A673 (cell line): Measurements from ENCODE around the gene C19orf47. TPM values are rescaled to one million over a fixed set of nuclear protein-coding genes. Genes with fewer than 3 reads are reported as not detected.

ENCODE experiments used
- BruUV-seq: library from RNA; stranded (reverse); fragments of 400-500 nt; replicated peaks from 2 replicates; lab custom pipeline; 2021; lab: Mats Ljungman, UMichigan
- CTCF ChIA-PET: fragments of 300-600 bp; sonication (Branson Sonifier 250); formaldehyde crosslinking; loops from one replicate; lab custom pipeline; 2022; ENCODE audit warnings: antibody characterized with exemption; lab: Charles Lee
- POLR2A ChIA-PET: fragments of 300-600 bp; sonication (Branson Sonifier 250); formaldehyde crosslinking; loops from one replicate; lab custom pipeline; 2022; ENCODE audit warnings: antibody characterized with exemption; ENCODE audit not compliant: low non-redundant PET; lab: Charles Lee
- DNase-seq: peaks from one replicate; pipeline ENCODE4 v3.0.0-alpha.2; 2015; ENCODE audit warnings: low spot score
- H3K27ac ChIP-seq: fragments of 200-600 bp; sonication (generic); 2 replicates; pipeline ENCODE4 v1.5.1; 2016; ENCODE audit warnings: mixed run types, low read depth, mild to moderate bottlenecking, mixed read lengths, antibody characterized with exemption, low read length; ENCODE audit not compliant: poor library complexity, severe bottlenecking
- H3K27me3 ChIP-seq: fragments of 200-600 bp; sonication (generic); replicated peaks from 2 replicates; pipeline ENCODE4 v1.6.1; 2017; ENCODE audit warnings: mixed run types, low read depth, mild to moderate bottlenecking, mixed read lengths, antibody characterized with exemption, low read length; ENCODE audit not compliant: insufficient read depth, poor library complexity
- H3K36me3 ChIP-seq: fragments of 200-600 bp; sonication (generic); 2 replicates; pipeline ENCODE4 v1.6.1; 2016; ENCODE audit warnings: mixed run types, mild to moderate bottlenecking, mixed read lengths, antibody characterized with exemption, low read length; ENCODE audit not compliant: insufficient read depth, poor library complexity, severe bottlenecking
- H3K4me1 ChIP-seq: fragments of 200-600 bp; sonication (generic); 2 replicates; pipeline ENCODE4 v1.6.1; 2017; ENCODE audit warnings: mixed run types, mild to moderate bottlenecking, mixed read lengths, antibody characterized with exemption, low read length; ENCODE audit not compliant: insufficient read depth, poor library complexity, severe bottlenecking
- H3K4me3 ChIP-seq: fragments of 200-600 bp; sonication (generic); 2 replicates; pipeline ENCODE4 v1.5.1; 2016; ENCODE audit warnings: low read depth, mixed run types, mild to moderate bottlenecking, mixed read lengths, low read length; ENCODE audit not compliant: poor library complexity, severe bottlenecking
- H3K9me3 ChIP-seq: fragments of 200-600 bp; sonication (generic); 2 replicates; pipeline ENCODE4 v1.6.1; 2016; ENCODE audit warnings: mixed run types, low read depth, mild to moderate bottlenecking, mixed read lengths, antibody characterized with exemption, low read length; ENCODE audit not compliant: poor library complexity, severe bottlenecking
- EZH2 ChIP-seq: fragments of 200-600 bp; sonication (generic); IDR thresholded peaks from 2 replicates; pipeline ENCODE4 v1.6.1; 2017; ENCODE audit warnings: borderline replicate concordance, low read depth, mild to moderate bottlenecking, mixed read lengths, antibody characterized with exemption, low read length; ENCODE audit not compliant: poor library complexity, severe bottlenecking
- intact Hi-C: fragments of 100-400 bp; cut with micrococcal nuclease; formaldehyde crosslinking; loops from one replicate; pipeline ENCODE4 v1.10.0; 2022; ENCODE audit not compliant: unreplicated experiment
- total RNA-seq: library from RNA; stranded (reverse); gene quantifications from 2 replicates; pipeline ENCODE4 v1.2.3, GENCODE V29; 2021
- TF ChIP-seq, protein P1 (sequence below): fragments of 300-800, 200-600 bp; sonication (generic); conservative IDR thresholded peaks from 2 replicates; pipeline ENCODE4 v1.5.1; 2017; ENCODE audit warnings: low read depth, mild to moderate bottlenecking, antibody characterized with exemption, low read length, moderate library complexity, mixed read lengths

C19orf47 gene
- total RNA-seq, 1 experiment from 2014 or later: 26.5 TPM

DNA sequence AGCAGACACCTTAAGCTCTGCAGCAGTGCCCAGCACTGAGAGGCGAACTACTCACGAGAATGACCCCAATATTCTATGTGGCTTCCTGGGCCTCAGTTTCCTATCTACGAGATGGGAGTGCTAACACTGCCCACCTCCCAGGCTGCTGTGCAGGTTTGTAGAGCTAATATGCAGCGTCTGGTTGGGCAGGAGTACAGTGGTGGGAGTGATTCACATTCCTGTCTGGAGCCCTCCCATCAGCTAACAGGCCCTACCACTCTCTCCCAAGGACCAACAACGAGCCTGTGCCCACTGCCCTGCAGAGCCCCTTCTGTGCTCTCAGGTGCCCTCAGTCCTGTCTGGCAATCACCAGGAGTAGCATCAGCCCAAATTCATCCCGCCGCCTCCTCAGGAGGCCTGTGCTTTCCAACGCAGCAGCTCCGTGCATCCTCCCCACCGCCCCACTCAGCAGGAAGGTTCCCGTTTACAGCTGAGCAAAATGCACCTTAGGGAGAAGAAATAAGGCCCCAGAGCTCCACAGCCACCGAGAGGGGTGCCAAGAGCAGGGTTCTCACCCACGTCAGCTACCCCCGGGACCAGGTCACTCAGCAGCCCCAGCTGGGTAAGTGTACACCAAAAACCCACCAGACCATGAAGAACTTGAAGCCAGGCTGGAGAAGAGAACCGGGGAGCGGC is 69.7 kb downstream of the C19orf47 start:
- H3K27me3 ChIP-seq: no peaks in the 10 kb centered on the region
- peaks cover 50% of the 10 kb centered on the region for H3K4me1 ChIP-seq
- TF ChIP-seq EZH2: no peak
- TF ChIP-seq, protein P1, sequence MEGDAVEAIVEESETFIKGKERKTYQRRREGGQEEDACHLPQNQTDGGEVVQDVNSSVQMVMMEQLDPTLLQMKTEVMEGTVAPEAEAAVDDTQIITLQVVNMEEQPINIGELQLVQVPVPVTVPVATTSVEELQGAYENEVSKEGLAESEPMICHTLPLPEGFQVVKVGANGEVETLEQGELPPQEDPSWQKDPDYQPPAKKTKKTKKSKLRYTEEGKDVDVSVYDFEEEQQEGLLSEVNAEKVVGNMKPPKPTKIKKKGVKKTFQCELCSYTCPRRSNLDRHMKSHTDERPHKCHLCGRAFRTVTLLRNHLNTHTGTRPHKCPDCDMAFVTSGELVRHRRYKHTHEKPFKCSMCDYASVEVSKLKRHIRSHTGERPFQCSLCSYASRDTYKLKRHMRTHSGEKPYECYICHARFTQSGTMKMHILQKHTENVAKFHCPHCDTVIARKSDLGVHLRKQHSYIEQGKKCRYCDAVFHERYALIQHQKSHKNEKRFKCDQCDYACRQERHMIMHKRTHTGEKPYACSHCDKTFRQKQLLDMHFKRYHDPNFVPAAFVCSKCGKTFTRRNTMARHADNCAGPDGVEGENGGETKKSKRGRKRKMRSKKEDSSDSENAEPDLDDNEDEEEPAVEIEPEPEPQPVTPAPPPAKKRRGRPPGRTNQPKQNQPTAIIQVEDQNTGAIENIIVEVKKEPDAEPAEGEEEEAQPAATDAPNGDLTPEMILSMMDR: no peak
- DNase-seq: no peak
- no TSS peak for BruUV-seq
- H3K4me3 ChIP-seq: no peak overlapping the region
- ChIA-PET POLR2A (no interaction called here), CTCF (no interaction called here)
- peak overlapping the region; percentile 70 for H3K27ac ChIP-seq
- intact Hi-C loops: no loop called here
- no peaks in the 10 kb centered on the region for H3K36me3 ChIP-seq
- H3K9me3 ChIP-seq: no peaks in the 10 kb centered on the region

DNA sequence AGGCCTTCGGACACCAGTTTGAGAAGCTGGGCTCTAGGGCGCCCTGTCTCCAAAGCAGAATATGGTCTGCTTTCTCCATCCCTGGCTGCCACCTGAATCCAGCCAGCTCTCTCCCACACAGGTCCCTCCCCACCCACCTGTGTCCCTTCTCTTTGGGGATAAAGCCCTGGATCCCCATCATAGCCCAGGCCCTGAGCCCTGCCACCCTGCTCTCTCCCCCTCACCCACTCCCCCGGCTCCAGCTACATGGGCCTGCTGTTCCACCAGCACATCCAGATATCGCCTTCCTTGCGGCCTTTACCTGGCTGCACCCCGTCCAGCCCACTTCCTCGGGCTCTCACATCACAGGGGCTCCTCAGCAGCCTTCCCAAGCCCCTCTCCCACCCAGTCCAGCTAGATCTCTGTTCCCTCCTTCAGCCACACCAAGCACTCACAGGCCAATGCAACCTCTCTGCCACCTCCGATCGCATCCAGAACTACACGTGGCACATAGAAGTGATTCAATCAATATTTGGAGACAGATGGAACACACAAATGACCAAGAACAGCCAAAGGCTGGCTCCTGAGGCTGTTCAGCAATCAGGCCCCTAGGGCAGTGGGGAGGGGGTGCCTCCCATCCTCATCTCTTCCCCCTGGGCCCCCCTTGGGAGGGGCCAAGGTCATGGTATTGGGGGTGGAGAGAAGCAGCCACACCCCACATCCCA is 70.7 kb downstream of the C19orf47 start:
- H3K27ac ChIP-seq: peak overlapping the region; percentile 70
- peaks cover 41% of the 10 kb centered on the region for H3K4me1 ChIP-seq
- BruUV-seq: no TSS peak
- no peaks in the 10 kb centered on the region for H3K9me3 ChIP-seq
- no peak overlapping the region for H3K4me3 ChIP-seq
- CTCF ChIA-PET: no interaction called here
- intact Hi-C loops: no loop called here
- no peak for DNase-seq
- no peaks in the 10 kb centered on the region for H3K27me3 ChIP-seq
- POLR2A ChIA-PET: no interaction called here
- TF ChIP-seq, protein P1: no peak
- no peak for TF ChIP-seq EZH2
- H3K36me3 ChIP-seq: no peaks in the 10 kb centered on the region

DNA sequence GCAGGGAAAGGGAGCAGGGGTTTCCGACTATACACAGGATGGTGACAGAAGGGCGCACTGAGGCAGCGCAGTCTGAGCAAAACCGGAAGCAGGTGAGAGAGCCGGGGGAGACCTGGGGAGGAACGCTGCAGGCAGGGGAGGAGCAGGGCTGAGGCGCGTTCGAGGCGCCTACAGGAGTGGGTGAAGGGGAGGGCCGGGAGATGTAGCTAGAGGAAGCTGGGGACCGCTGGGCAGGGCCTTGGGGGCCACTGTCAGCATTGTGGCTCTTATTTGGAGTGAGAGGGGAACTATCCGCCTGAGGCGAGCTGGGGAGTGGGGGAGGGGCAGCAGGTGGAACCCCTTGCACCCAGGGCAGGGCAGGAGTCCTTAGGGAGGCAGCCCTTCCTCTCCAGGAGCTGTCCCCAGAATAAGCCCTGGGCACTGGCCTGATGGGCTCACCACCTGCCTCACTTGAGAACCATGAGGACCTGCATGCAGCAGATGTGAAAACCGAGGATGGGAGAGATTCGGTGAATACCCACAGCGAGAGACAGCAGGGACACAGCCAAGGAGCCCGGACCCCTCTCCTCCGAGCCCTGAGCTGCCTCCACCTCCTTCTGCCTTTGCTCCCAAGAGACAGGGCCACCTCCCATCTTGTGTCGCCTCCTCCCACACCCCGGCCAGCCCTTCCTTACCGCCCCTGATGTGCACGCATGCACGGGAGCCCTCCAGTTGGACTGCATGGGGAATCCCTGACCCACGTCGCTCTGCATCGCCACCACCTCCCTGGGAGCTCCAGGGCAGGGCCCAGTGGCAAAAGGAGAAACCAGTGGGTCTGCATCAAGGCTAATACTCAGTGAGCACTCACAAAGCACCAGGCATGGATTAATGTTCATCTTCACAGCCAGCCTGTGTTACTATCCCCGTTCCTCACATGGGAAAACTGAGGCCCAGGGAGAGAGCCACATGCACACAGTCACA is 73.3 kb downstream of the C19orf47 start:
- Histone ChIP-seq H3K27me3 (no peaks in the 10 kb centered on the region), H3K4me3 (no peak overlapping the region), H3K27ac (no peak overlapping the region), H3K9me3 (no peaks in the 10 kb centered on the region), H3K36me3 (no peaks in the 10 kb centered on the region), H3K4me1 (peaks cover 15% of the 10 kb centered on the region)
- POLR2A ChIA-PET: no interaction called here
- DNase-seq: no peak
- BruUV-seq: no TSS peak
- CTCF ChIA-PET: interaction anchor here (0.5 kb wide), 1 partner anchor 256 kb away, joined by 3 read pairs; no protein-coding TSS in a partner anchor
- intact Hi-C loops: no loop called here
- TF ChIP-seq EZH2: no peak
- TF ChIP-seq, protein P1: no peak
